Transverse colon (tissue), 4 donors: Measurements from ENCODE around the gene TTC22. TPM values are rescaled to one million over a fixed set of nuclear protein-coding genes. Genes with fewer than 3 reads are reported as not detected.

ENCODE experiments used
- DNase-seq: peaks from one replicate; pipeline ENCODE4 v3.0.0-alpha.2; 2019
- H3K27ac ChIP-seq, 4 donors: fragments of 200-600 bp; sonication (generic); 2 replicates each; pipeline ENCODE4 v1.5.1; 2016 to 2018; ENCODE audit warnings: inconsistent platforms in 4 of 4
- H3K27me3 ChIP-seq: fragments of 200-600 bp; sonication (generic); 2 replicates; pipeline ENCODE4 v1.5.1; 2017; ENCODE audit warnings: inconsistent platforms
- H3K36me3 ChIP-seq, 4 donors: fragments of 200-600 bp; sonication (generic); 2 replicates each; pipeline ENCODE4 v1.5.1; 2017 to 2019; ENCODE audit warnings: inconsistent platforms in 4 of 4
- H3K4me1 ChIP-seq, 4 donors: fragments of 200-600 bp; sonication (generic); 2 replicates each; pipeline ENCODE4 v1.5.1; 2017 to 2020; ENCODE audit warnings: inconsistent platforms in 4 of 4
- H3K4me3 ChIP-seq, 4 donors: fragments of 200-600 bp; sonication (generic); 1 replicate in 1 of 4; 2 replicates in 3 of 4; pipeline versions ENCODE4 v1.5.1 to v1.6.1; 2017 to 2019; ENCODE audit warnings: inconsistent platforms in 4 of 4
- H3K9me3 ChIP-seq, 2 donors: fragments of 200-600 bp; sonication (generic); 2 replicates each; pipeline ENCODE4 v1.5.1; 2017 to 2019; ENCODE audit warnings: inconsistent platforms in 2 of 2
- EP300 ChIP-seq: sonication (generic); formaldehyde crosslinking; IDR thresholded peaks from one replicate; pipeline ENCODE4 v1.6.1; 2017; ENCODE audit warnings: antibody characterized with exemption, low read depth
- POLR2A ChIP-seq: fragments of 450-650 bp; IDR thresholded peaks from one replicate; pipeline ENCODE4 v1.6.1; 2016; ENCODE audit warnings: antibody characterized with exemption, mild to moderate bottlenecking, moderate library complexity
- POLR2AphosphoS5 ChIP-seq, 3 donors: sonication (generic); formaldehyde crosslinking; IDR thresholded peaks; one replicate each; pipeline ENCODE4 v1.6.1; 2016; ENCODE audit warnings: antibody characterized with exemption in 3 of 3
- WGBS, 2 donors: methylation state at CpG; one replicate each; pipeline ENCODE4 v1.1.5; 2018; ENCODE audit warnings: low coverage in 1 of 2; 5-methylcytosine and 5-hydroxymethylcytosine counted together
- in situ Hi-C, 4 donors: fragments of 200-750 bp; cut with MboI; loops; one replicate each; pipeline versions ENCODE4 v1.15.0 to v1.15.1; 2017; ENCODE audit warnings: low sequenced_read_pairs in 3 of 4, low pct_ligation_motif_present in 1 of 4, low pct_unique_long_range_greater_than_20kb in 1 of 4
- intact Hi-C: fragments of 100-400 bp; cut with DNase I; formaldehyde crosslinking; loops from one replicate; pipeline ENCODE4 v1.15.1; 2023; ENCODE audit warnings: low total_unique reads
- total RNA-seq, 4 donors: library from RNA; depleted of rRNA; stranded (reverse); fragments of >200 nt; gene quantifications; one replicate each; pipeline ENCODE4 v1.1.0, GENCODE V29; 2016
- TF ChIP-seq, protein P1 (sequence below), 5 experiments: fragments of 200-600 bp in 3 of 5; fragments of 450-650 bp in 2 of 5; sonication (generic) in 3 of 5; IDR thresholded peaks; 1 replicate in 2 of 5; 2 replicates in 3 of 5; pipeline ENCODE4 v1.5.1; 2016 to 2017; ENCODE audit warnings: antibody characterized with exemption in 5 of 5, inconsistent platforms in 3 of 5, mild to moderate bottlenecking in 2 of 5, moderate library complexity in 1 of 5

TTC22 gene
- total RNA-seq, 4 donors from 2014 or later, result 39.8 to 174 (median 98.4) TPM

GRCh38 chr1:54738244-54738643, 62.9 kb downstream of the TTC22 start:
- H3K36me3 ChIP-seq, result peaks cover 0 to 62% (median 27%) of the 10 kb centered on the region in 4 donors
- DNase-seq, result no peak
- WGBS, 2 donors, result 93% methylated on average over 6 of the region's 6 CpGs; no CpG with 5 or more reads in 1 of the 2 donors
- H3K4me3 ChIP-seq, result no peak overlapping the region
- H3K27me3 ChIP-seq, result no peaks in the 10 kb centered on the region
- H3K4me1 ChIP-seq, result no peaks in the 10 kb centered on the region
- no peak overlapping the region for H3K27ac ChIP-seq
- intact Hi-C loops, result no loop called here
- in situ Hi-C loops, result no loop called here
- no peaks in the 10 kb centered on the region for H3K9me3 ChIP-seq
- TF ChIP-seq POLR2A (no peak), EP300 (no peak), POLR2AphosphoS5 (IDR thresholded peaks at IDR 0.05) (no peak)
- TF ChIP-seq, protein P1, sequence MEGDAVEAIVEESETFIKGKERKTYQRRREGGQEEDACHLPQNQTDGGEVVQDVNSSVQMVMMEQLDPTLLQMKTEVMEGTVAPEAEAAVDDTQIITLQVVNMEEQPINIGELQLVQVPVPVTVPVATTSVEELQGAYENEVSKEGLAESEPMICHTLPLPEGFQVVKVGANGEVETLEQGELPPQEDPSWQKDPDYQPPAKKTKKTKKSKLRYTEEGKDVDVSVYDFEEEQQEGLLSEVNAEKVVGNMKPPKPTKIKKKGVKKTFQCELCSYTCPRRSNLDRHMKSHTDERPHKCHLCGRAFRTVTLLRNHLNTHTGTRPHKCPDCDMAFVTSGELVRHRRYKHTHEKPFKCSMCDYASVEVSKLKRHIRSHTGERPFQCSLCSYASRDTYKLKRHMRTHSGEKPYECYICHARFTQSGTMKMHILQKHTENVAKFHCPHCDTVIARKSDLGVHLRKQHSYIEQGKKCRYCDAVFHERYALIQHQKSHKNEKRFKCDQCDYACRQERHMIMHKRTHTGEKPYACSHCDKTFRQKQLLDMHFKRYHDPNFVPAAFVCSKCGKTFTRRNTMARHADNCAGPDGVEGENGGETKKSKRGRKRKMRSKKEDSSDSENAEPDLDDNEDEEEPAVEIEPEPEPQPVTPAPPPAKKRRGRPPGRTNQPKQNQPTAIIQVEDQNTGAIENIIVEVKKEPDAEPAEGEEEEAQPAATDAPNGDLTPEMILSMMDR (IDR thresholded peaks at IDR 0.05), result no peak

DNA sequence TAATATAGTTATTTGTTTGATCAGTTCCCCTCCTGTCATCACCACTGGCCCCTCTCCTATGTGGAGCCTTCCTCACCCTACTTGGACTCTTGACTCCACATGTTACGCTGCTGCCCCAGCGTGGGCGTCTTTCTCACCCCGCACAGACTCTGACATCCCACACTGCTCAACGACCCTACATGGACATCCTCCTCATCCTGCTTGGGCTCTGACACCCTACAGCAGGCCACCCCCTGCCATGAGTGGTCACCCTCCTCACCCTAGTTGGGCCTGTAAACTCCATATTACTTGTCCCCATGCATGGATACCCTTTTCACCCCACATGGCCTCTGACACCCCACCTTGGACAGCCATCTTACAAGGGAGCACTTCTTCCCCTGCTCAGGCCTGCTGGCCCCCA, 64.4 kb downstream of the TTC22 start:
- no peak overlapping the region for H3K4me3 ChIP-seq
- no peaks in the 10 kb centered on the region for H3K9me3 ChIP-seq
- TF ChIP-seq POLR2AphosphoS5 (IDR thresholded peaks at IDR 0.05) (no peak), EP300 (no peak), POLR2A (no peak)
- TF ChIP-seq, protein P1 (IDR thresholded peaks at IDR 0.05), result no peak
- no peaks in the 10 kb centered on the region for H3K4me1 ChIP-seq
- peaks cover 0 to 68% (median 33%) of the 10 kb centered on the region in 4 donors for H3K36me3 ChIP-seq
- in situ Hi-C loops (no loop called here), intact Hi-C loops (no loop called here)
- 89 to 93% methylated on average over 3 to 5 of the region's 5 CpGs for WGBS, 2 donors
- H3K27ac ChIP-seq, result no peak overlapping the region
- DNase-seq, result no peak
- H3K27me3 ChIP-seq, result no peaks in the 10 kb centered on the region

Other genes with a start within 250 kb of the TTC22 start
- 10 to 100 TPM in 1 of 4 donors, 1 to 10 TPM in 3; 1.4 to 28.5 (median 7.1) TPM for gene FAM151A, start 177.8 kb downstream of the TTC22 start, total RNA-seq
- 10 to 100 TPM; 16.1 to 69.9 (median 30.5) TPM for gene MROH7, start 159.5 kb downstream of the TTC22 start, total RNA-seq
- gene TTC4, start 85.5 kb downstream of the TTC22 start, total RNA-seq, result 10 to 100 TPM in 2 of 4 donors, 1 to 10 TPM in 2; 1.8 to 33.7 (median 15.2) TPM
- 10 to 100 TPM in 1 of 4 donors, 1 to 10 TPM in 2, not detected in 1; 8.9 to 13.5 (median 9.1) TPM for gene PARS2, start 36.8 kb downstream of the TTC22 start, total RNA-seq
- gene DHCR24, start 85.9 kb upstream of the TTC22 start, total RNA-seq, result 100 to 1,000 TPM in 3 of 4 donors, 10 to 100 TPM in 1; 71.5 to 222 (median 137) TPM
- gene TMEM61, start 179.3 kb upstream of the TTC22 start, total RNA-seq, result 10 to 100 TPM in 1 of 4 donors, 1 to 10 TPM in 3; 7.1 to 24.8 (median 8.5) TPM
- not detected for gene BSND, start 197.6 kb upstream of the TTC22 start, total RNA-seq
- 10 to 100 TPM in 1 of 4 donors, 1 to 10 TPM in 2, not detected in 1; 1.9 to 18.9 (median 2.6) TPM for gene PCSK9, start 238.2 kb upstream of the TTC22 start, total RNA-seq